Upper lobe of left lung (tissue), 4 donors: ENCODE measurements around the gene CCNI2.
"Not testable (repeated sequence)": the region's sequence is repeated elsewhere in the genome, so short reads cannot be mapped to it uniquely, and the experiment has no call there.

ENCODE experiments used
- EP300 ChIP-seq, 4 donors: sonication (generic); formaldehyde crosslinking; IDR thresholded peaks; one replicate each; pipeline ENCODE4 v1.5.1; 2017; ENCODE audit warnings: antibody characterized with exemption in 4 of 4, control low read depth in 2 of 4
- POLR2A ChIP-seq, 4 donors: fragments of 450-650 bp; IDR thresholded peaks; one replicate each; pipeline ENCODE4 v1.5.1; 2016 to 2017; ENCODE audit warnings: antibody characterized with exemption in 4 of 4, mild to moderate bottlenecking in 2 of 4
- POLR2AphosphoS5 ChIP-seq, 2 donors: sonication (generic); formaldehyde crosslinking; IDR thresholded peaks; one replicate each; pipeline ENCODE4 v1.5.1; 2017; ENCODE audit warnings: antibody characterized with exemption in 2 of 2
- TF ChIP-seq, protein P1 (sequence below), 6 experiments: fragments of 450-650 bp in 4 of 6; fragments of 200-600 bp in 2 of 6; sonication (generic) in 2 of 6; IDR thresholded peaks; one replicate each; pipeline ENCODE4 v1.5.1; 2016 to 2019; ENCODE audit warnings: antibody characterized with exemption in 6 of 6

DNA sequence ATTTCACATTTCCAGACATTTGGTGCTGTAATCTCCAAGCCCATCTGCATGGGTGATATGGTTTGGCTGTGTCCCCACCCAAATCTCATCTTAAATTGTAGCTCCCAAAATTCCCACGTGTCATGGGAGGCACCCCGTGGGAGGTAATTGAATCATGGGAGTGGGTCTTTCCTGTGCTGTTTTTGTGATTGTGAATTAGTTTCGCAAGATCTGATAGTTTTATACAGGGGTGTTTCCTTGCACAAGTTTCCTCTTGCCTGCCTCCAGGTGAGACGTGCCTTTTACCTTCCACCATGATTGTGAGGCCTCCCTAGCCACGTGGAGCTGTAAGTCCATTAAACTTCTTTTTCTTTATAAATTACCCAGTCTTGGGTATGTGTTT, 55.5 kb downstream of the CCNI2 start:
- TF ChIP-seq, protein P1, sequence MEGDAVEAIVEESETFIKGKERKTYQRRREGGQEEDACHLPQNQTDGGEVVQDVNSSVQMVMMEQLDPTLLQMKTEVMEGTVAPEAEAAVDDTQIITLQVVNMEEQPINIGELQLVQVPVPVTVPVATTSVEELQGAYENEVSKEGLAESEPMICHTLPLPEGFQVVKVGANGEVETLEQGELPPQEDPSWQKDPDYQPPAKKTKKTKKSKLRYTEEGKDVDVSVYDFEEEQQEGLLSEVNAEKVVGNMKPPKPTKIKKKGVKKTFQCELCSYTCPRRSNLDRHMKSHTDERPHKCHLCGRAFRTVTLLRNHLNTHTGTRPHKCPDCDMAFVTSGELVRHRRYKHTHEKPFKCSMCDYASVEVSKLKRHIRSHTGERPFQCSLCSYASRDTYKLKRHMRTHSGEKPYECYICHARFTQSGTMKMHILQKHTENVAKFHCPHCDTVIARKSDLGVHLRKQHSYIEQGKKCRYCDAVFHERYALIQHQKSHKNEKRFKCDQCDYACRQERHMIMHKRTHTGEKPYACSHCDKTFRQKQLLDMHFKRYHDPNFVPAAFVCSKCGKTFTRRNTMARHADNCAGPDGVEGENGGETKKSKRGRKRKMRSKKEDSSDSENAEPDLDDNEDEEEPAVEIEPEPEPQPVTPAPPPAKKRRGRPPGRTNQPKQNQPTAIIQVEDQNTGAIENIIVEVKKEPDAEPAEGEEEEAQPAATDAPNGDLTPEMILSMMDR (IDR thresholded peaks at IDR 0.05): not testable (repeated sequence)
- not testable (repeated sequence) for TF ChIP-seq POLR2A, POLR2AphosphoS5, EP300 (IDR thresholded peaks at IDR 0.05)
